ENCODE measurements around the gene YBX2. TPM values are rescaled to one million over a fixed set of nuclear protein-coding genes. Genes with fewer than 3 reads are reported as not detected.

Gene YBX2
- total and polyA plus RNA-seq, 7 donors: 0.14 to 1.8 (median 0.66) TPM

- DNase-seq (no peak), ATAC-seq (no peak)
- Histone ChIP-seq H3K27me3 (ENCODE audit: insufficient read depth in 3 of 3, low read length in 2 of 3) (no peaks in the 10 kb centered on the region), H3K9me3 (no peaks in the 10 kb centered on the region), H3K27ac (no peak overlapping the region), H3K4me3 (no peak overlapping the region), H3K4me1 (peaks cover 20% of the 10 kb centered on the region), H3K36me3 (ENCODE audit: insufficient read depth in 1 of 2, low read depth in 1 of 2) (peaks cover 17 to 87% of the 10 kb centered on the region in 2 donors)
- WGBS, 3 donors: 82 to 97% (median 85%) methylated on average over 13 of the region's 13 CpGs
- no peak for TF ChIP-seq CTCF (IDR thresholded peaks at IDR 0.05)
- intact Hi-C loops (cut with DNase I): no loop called here
Observed at GRCh38 chr17:7318121-7318860, 23.9 kb upstream of the YBX2 start.

- H3K27ac ChIP-seq: no peak overlapping the region
- DNase-seq: no peak
- H3K4me3 ChIP-seq: no peak overlapping the region
- TF ChIP-seq CTCF (IDR thresholded peaks at IDR 0.05): no peak
- H3K36me3 ChIP-seq (ENCODE audit: insufficient read depth in 1 of 2, low read depth in 1 of 2): peaks cover 18 to 87% of the 10 kb centered on the region in 2 donors
- intact Hi-C loops (cut with DNase I): no loop called here
- no peak for ATAC-seq
- 79 to 83% (median 79%) methylated on average over 15 to 16 of the region's 16 CpGs for WGBS, 3 donors
- no peaks in the 10 kb centered on the region for H3K9me3 ChIP-seq
- no peaks in the 10 kb centered on the region for H3K27me3 ChIP-seq (ENCODE audit: insufficient read depth in 3 of 3, low read length in 2 of 3)
- H3K4me1 ChIP-seq: peaks cover 30% of the 10 kb centered on the region
Observed at GRCh38 chr17:7317161-7317803, 22.8 kb upstream of the YBX2 start.

- ATAC-seq: peak in 3 of 4 donors; percentile 8 to 27 (median 10)
- TF ChIP-seq CTCF (IDR thresholded peaks at IDR 0.05): no peak
- 30 to 35% (median 31%) methylated on average over 24 to 30 of the region's 30 CpGs for WGBS, 3 donors
- no peaks in the 10 kb centered on the region for H3K27me3 ChIP-seq (ENCODE audit: insufficient read depth in 3 of 3, low read length in 2 of 3)
- DNase-seq: no peak
- no peaks in the 10 kb centered on the region for H3K9me3 ChIP-seq
- H3K27ac ChIP-seq: peak overlapping the region; percentile 92
- peak overlapping the region; percentile 98 for H3K4me3 ChIP-seq
- intact Hi-C loops (cut with DNase I): no loop called here
- H3K36me3 ChIP-seq (ENCODE audit: insufficient read depth in 1 of 2, low read depth in 1 of 2): peaks cover 18 to 87% of the 10 kb centered on the region in 2 donors
- H3K4me1 ChIP-seq: peaks cover 43% of the 10 kb centered on the region
Observed at GRCh38 chr17:7315570-7316235, 21.3 kb upstream of the YBX2 start.

- DNase-seq (peak; percentile 94 to 96), ATAC-seq (peak; percentile 83 to 94 (median 90))
- Histone ChIP-seq H3K36me3 (ENCODE audit: insufficient read depth in 1 of 2, low read depth in 1 of 2) (peaks cover 14 to 87% of the 10 kb centered on the region in 2 donors), H3K27ac (peak within 1 kb of the TSS; percentile 92), H3K4me1 (peaks cover 51% of the 10 kb centered on the region), H3K9me3 (no peaks in the 10 kb centered on the region), H3K27me3 (ENCODE audit: insufficient read depth in 3 of 3, low read length in 2 of 3) (no peaks in the 10 kb centered on the region), H3K4me3 (peak within 1 kb of the TSS; percentile 98)
- WGBS, 3 donors: 0% methylated on average over 55 to 95 of the region's 95 CpGs
- TF ChIP-seq CTCF (IDR thresholded peaks at IDR 0.05): no peak
- intact Hi-C loops (cut with DNase I): no loop called here
Observed at GRCh38 chr17:7314719-7315569, 20.5 kb upstream of the YBX2 start, which contains the start of gene GPS2. TSS of gene GPS2 (minus strand) at chr17:7315360. CDS start at chr17:7315052, 308 bp downstream.

Measured in psoas muscle (tissue), 8 donors.